HG02943 (cell line): ENCODE measurements around the gene HSPA4L.

ENCODE experiments used
- ATAC-seq: cut with Tn5 transposase; IDR thresholded peaks from one replicate; pipeline ENCODE4 v1.9.1; 2021; ENCODE audit warnings: mild to moderate bottlenecking, low read depth, moderate library complexity; ENCODE audit not compliant: unreplicated experiment

Gene HSPA4L

GRCh38 chr4:127783026-127783769 lies 1.1 kb downstream of the HSPA4L start:
- peak; percentile 16 for ATAC-seq

GRCh38 chr4:127783955-127784770 lies 2.0 kb downstream of the HSPA4L start:
- ATAC-seq = no peak

GRCh38 chr4:127788517-127788916 lies 6.4 kb downstream of the HSPA4L start:
- ATAC-seq = peak; percentile 64

GRCh38 chr4:127791391-127791790 lies 9.3 kb downstream of the HSPA4L start:
- no peak for ATAC-seq

- no peak for ATAC-seq
These were observed 11.4 kb downstream of the HSPA4L start for GRCh38 chr4:127793528-127793927.

- no peak for ATAC-seq
These were observed 17.6 kb downstream of the HSPA4L start for GRCh38 chr4:127799711-127800110.

- no peak for ATAC-seq
These were observed 27.2 kb downstream of the HSPA4L start for GRCh38 chr4:127809173-127809800.

GRCh38 chr4:127810551-127810950 lies 28.4 kb downstream of the HSPA4L start:
- ATAC-seq = no peak

GRCh38 chr4:127822430-127822829 lies 40.3 kb downstream of the HSPA4L start:
- ATAC-seq = no peak

GRCh38 chr4:127828121-127828520 lies 46.0 kb downstream of the HSPA4L start:
- no peak for ATAC-seq

- ATAC-seq = peak; percentile 68
These were observed 46.9 kb downstream of the HSPA4L start for GRCh38 chr4:127829014-127829413.

- ATAC-seq = peak; percentile 67
These were observed 50.5 kb downstream of the HSPA4L start for GRCh38 chr4:127832585-127832984.

- no peak for ATAC-seq
These were observed 61.8 kb downstream of the HSPA4L start for GRCh38 chr4:127843704-127844600.

- ATAC-seq = no peak
These were observed 62.5 kb downstream of the HSPA4L start for GRCh38 chr4:127844601-127845116.

GRCh38 chr4:127846061-127846460 lies 63.9 kb downstream of the HSPA4L start:
- no peak for ATAC-seq

GRCh38 chr4:127846765-127847164 lies 64.6 kb downstream of the HSPA4L start:
- ATAC-seq = no peak

- no peak for ATAC-seq
These were observed 67.5 kb downstream of the HSPA4L start for GRCh38 chr4:127849505-127850234.

GRCh38 chr4:127852661-127853060 lies 70.5 kb downstream of the HSPA4L start:
- no peak for ATAC-seq

- ATAC-seq = no peak
These were observed 74.2 kb downstream of the HSPA4L start for GRCh38 chr4:127856196-127856812.
